Subcutaneous adipose tissue (tissue), 4 donors: ENCODE measurements around the gene CTIF. TPM values are rescaled to one million over a fixed set of nuclear protein-coding genes. Genes with fewer than 3 reads are reported as not detected.

Source experiments
- CTCF ChIP-seq: fragments of 450-650 bp; IDR thresholded peaks from one replicate; pipeline ENCODE4 v1.5.1; 2016; ENCODE audit warnings: low read depth, mild to moderate bottlenecking, control low read depth, antibody characterized with exemption, moderate library complexity
- total RNA-seq, 4 donors: library from RNA; depleted of rRNA; stranded (reverse); fragments of >200 nt; gene quantifications; one replicate each; pipeline ENCODE4 v1.1.0, GENCODE V29; 2016

The CTIF gene
- total RNA-seq, 4 donors from 2014 or later = 41.0 to 195 (median 78.3) TPM

GRCh38 chr18:48640566-48641270 lies 101.9 kb downstream of the CTIF start:
- no peak for TF ChIP-seq CTCF

GRCh38 chr18:48641981-48642380 lies 103.2 kb downstream of the CTIF start:
- TF ChIP-seq CTCF = no peak

GRCh38 chr18:48642503-48642902 lies 103.7 kb downstream of the CTIF start:
- no peak for TF ChIP-seq CTCF

GRCh38 chr18:48643262-48643661 lies 104.4 kb downstream of the CTIF start:
- no peak for TF ChIP-seq CTCF

- no peak for TF ChIP-seq CTCF
Observed at GRCh38 chr18:48644029-48644428, 105.2 kb downstream of the CTIF start.

GRCh38 chr18:48645427-48646002 lies 106.7 kb downstream of the CTIF start:
- TF ChIP-seq CTCF = no peak

- TF ChIP-seq CTCF = no peak
Observed at GRCh38 chr18:48646976-48647375, 108.1 kb downstream of the CTIF start.
